A673 (cell line): ENCODE results near the gene DPM2.

ENCODE experiments used
- CTCF ChIP-seq: fragments of 300-800, 200-600 bp; sonication (generic); conservative IDR thresholded peaks from 2 replicates; pipeline ENCODE4 v1.5.1; 2017; ENCODE audit warnings: low read depth, mild to moderate bottlenecking, antibody characterized with exemption, low read length, moderate library complexity, mixed read lengths
- EZH2 ChIP-seq: fragments of 200-600 bp; sonication (generic); IDR thresholded peaks from 2 replicates; pipeline ENCODE4 v1.6.1; 2017; ENCODE audit warnings: borderline replicate concordance, low read depth, mild to moderate bottlenecking, mixed read lengths, antibody characterized with exemption, low read length; ENCODE audit not compliant: poor library complexity, severe bottlenecking

GRCh38 chr9:127960410-127961154, 22.9 kb upstream of the DPM2 start:
- TF ChIP-seq CTCF (no peak), EZH2 (no peak)
